ENCODE measurements around the gene RASD2. TPM values are rescaled to one million over a fixed set of nuclear protein-coding genes. Genes with fewer than 3 reads are reported as not detected.

The RASD2 gene
- total RNA-seq, 2 experiments from 2014 or later, result 0.19 TPM; not detected in 1

DNA sequence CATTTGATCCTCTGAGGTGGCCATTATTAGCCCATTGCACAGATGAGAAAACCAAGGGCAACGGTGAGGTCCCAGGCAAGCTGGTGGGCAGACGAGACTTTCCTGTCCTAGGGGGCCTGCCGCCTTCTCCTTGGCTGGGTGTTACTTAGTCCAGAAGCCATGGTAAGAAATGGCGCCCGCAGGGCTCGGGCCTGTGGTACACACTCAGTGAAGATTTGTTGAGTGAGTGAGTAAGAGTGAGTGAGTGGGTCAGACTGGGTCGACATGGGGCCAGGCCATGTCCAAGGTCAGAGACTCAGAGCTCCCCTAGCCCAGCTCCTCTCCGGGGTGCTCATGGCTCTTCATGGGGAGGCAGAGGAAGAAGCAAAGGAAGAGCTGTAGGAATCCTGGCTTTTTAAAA lies 36.0 kb downstream of the RASD2 start:
- no peak overlapping the region for H3K4me3 ChIP-seq (ENCODE audit: low read depth, low read length, poor library complexity, severe bottlenecking)
- POLR2A ChIA-PET, result interaction anchor here (0.6 kb wide), 1 partner anchor 173 kb away, joined by 4 read pairs; no protein-coding TSS in a partner anchor
- CTCF ChIA-PET (ENCODE audit: unreplicated experiment), result no interaction called here
- DNase-seq (ENCODE audit: low spot score), result no peak
- H3K79me2 ChIP-seq (ENCODE audit: insufficient read depth, low read depth, low read length), result no peaks in the 10 kb centered on the region
- intact Hi-C loops (cut with micrococcal nuclease; ENCODE audit: unreplicated experiment), result no loop called here
- no peaks in the 10 kb centered on the region for H4K20me1 ChIP-seq (ENCODE audit: insufficient read depth, low read length)
- H3K27ac ChIP-seq (ENCODE audit: low read depth, low read length, poor library complexity, severe bottlenecking), result no peak overlapping the region
- H3K36me3 ChIP-seq (ENCODE audit: insufficient read depth, low read length), result no peaks in the 10 kb centered on the region
- no peaks in the 10 kb centered on the region for H3K4me1 ChIP-seq (ENCODE audit: insufficient read depth, low read length, poor library complexity, severe bottlenecking)
- TF ChIP-seq, protein P1, sequence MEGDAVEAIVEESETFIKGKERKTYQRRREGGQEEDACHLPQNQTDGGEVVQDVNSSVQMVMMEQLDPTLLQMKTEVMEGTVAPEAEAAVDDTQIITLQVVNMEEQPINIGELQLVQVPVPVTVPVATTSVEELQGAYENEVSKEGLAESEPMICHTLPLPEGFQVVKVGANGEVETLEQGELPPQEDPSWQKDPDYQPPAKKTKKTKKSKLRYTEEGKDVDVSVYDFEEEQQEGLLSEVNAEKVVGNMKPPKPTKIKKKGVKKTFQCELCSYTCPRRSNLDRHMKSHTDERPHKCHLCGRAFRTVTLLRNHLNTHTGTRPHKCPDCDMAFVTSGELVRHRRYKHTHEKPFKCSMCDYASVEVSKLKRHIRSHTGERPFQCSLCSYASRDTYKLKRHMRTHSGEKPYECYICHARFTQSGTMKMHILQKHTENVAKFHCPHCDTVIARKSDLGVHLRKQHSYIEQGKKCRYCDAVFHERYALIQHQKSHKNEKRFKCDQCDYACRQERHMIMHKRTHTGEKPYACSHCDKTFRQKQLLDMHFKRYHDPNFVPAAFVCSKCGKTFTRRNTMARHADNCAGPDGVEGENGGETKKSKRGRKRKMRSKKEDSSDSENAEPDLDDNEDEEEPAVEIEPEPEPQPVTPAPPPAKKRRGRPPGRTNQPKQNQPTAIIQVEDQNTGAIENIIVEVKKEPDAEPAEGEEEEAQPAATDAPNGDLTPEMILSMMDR (conservative IDR thresholded peaks at IDR 0.05; ENCODE audit: low read length), result no peak
- TF ChIP-seq EZH2phosphoT487 (IDR thresholded peaks at IDR 0.05; ENCODE audit: borderline replicate concordance, low read depth, low read length), result no peak
- BruUV-seq (replicated peaks), result no TSS peak
- H2AFZ ChIP-seq (ENCODE audit: low read length), result no peak overlapping the region
- H3K9me3 ChIP-seq (ENCODE audit: low read length), result no peaks in the 10 kb centered on the region
- H3K4me2 ChIP-seq (ENCODE audit: low read length), result no peak overlapping the region
- H3K9me2 ChIP-seq (ENCODE audit: insufficient read depth, low read length), result no peaks in the 10 kb centered on the region

DNA sequence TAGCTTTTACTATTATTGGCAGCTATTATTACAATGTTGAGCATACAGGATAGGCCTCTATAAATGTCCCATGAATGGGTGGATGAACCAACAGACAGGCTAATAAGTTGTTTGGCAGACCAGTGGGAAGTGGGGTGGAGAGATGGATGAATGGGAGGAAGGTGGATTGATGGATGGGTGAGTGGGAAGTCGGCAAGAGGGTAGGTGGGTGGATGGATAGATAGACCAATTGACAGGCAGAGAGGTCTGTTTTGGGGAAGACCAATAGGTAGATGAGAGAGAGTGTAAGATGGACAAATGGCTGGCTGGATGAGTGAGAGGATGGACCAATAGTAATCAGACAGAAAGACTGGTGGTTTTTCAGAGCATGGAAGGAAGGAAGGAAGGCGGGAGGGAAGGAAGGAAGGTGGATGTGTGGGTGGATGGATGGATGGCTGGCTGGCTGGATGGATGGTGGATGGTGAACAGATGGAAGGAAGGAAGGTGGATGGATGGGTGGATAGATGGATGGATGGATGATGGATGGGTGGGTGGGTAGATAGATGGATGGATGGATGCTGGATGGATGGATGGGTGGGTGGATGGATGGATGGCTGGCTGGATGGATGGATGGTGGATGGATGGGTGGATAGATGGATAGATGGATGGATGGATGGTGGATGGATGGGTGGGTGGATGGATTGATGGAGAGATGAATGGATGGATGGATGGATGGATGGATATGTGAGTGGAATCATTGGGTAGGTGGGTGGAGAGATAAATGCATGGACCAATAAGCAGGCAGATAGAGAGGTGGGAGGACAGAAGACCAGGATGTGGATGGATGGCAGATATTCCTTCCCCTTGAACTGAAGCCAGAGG lies 37.4 kb downstream of the RASD2 start:
- no peak for TF ChIP-seq EZH2phosphoT487 (IDR thresholded peaks at IDR 0.05; ENCODE audit: borderline replicate concordance, low read depth, low read length)
- TF ChIP-seq, protein P1 (conservative IDR thresholded peaks at IDR 0.05; ENCODE audit: low read length), result no peak
- ChIA-PET CTCF (ENCODE audit: unreplicated experiment) (no interaction called here), POLR2A (no interaction called here)
- H2AFZ ChIP-seq (ENCODE audit: low read length), result no peak overlapping the region
- no peak overlapping the region for H3K27ac ChIP-seq (ENCODE audit: low read depth, low read length, poor library complexity, severe bottlenecking)
- no peaks in the 10 kb centered on the region for H3K9me2 ChIP-seq (ENCODE audit: insufficient read depth, low read length)
- H3K4me3 ChIP-seq (ENCODE audit: low read depth, low read length, poor library complexity, severe bottlenecking), result no peak overlapping the region
- no peaks in the 10 kb centered on the region for H3K9me3 ChIP-seq (ENCODE audit: low read length)
- intact Hi-C loops (cut with micrococcal nuclease; ENCODE audit: unreplicated experiment), result no loop called here
- no peak overlapping the region for H3K4me2 ChIP-seq (ENCODE audit: low read length)
- no peaks in the 10 kb centered on the region for H3K36me3 ChIP-seq (ENCODE audit: insufficient read depth, low read length)
- no peaks in the 10 kb centered on the region for H3K79me2 ChIP-seq (ENCODE audit: insufficient read depth, low read depth, low read length)
- H4K20me1 ChIP-seq (ENCODE audit: insufficient read depth, low read length), result no peaks in the 10 kb centered on the region
- BruUV-seq (replicated peaks), result no TSS peak
- DNase-seq (ENCODE audit: low spot score), result no peak
- no peaks in the 10 kb centered on the region for H3K4me1 ChIP-seq (ENCODE audit: insufficient read depth, low read length, poor library complexity, severe bottlenecking)

Measured in OCI-LY7 (cell line).